HG02588 (cell line): ENCODE measurements around the gene LYPD6.
"Not testable (repeated sequence)": the region's sequence is repeated elsewhere in the genome, so short reads cannot be mapped to it uniquely, and the experiment has no call there.

Experiments used
- ATAC-seq: cut with Tn5 transposase; IDR thresholded peaks from one replicate; pipeline ENCODE4 v1.9.1; 2021; ENCODE audit warnings: mild to moderate bottlenecking, moderate library complexity; ENCODE audit not compliant: unreplicated experiment

LYPD6 gene

DNA sequence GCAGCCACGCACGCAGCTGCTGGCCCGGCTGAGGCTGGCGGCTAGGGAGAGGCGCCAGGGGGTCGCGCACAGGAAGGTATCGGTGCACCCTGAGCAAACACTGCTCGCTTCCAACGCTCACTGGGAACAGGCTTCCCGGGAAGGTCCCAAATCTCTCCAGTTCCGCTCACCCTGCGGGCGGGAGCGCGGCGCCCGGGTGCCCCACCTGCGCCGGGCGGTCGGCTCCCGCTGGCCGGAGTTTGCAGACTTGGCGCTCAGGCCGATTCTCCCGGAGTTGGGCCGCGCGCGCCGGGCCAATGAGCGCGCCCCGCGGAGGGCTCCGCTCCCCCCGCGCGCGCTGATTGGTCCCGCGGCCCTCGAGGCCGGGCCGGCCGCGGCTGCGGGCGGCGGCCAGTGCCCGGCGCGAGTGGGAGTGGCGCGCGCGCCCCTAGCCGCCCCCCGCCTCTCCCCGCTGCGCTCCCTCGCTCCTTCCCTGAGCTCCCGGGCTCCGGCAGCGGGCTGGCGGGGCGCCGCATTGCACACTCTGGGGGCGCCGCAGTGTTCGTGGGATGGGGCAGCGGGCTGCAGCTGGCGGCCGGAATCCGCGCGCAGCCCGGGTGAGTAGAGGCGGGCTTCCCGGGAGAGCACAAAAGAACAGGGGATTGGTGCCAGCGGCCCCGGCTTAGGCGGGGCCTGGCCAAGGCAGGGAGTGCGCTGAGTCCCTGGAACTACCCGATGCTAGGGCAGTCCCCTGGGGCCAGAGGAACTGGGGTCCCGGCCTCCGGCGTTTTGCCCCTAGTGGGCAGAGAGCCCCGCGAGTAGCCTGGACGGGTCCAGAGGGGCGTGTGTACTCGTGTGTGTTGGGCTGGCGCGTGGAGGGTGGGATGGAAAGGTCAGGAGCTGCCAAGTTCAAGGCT is at the start of gene LYPD6:
Gene LYPD6, plus strand, starts transcription at position 461 of the 896 bp plus-strand sequence. CDS start 107,122 bp downstream, outside the sequence.
- ATAC-seq: peak; percentile 88

DNA sequence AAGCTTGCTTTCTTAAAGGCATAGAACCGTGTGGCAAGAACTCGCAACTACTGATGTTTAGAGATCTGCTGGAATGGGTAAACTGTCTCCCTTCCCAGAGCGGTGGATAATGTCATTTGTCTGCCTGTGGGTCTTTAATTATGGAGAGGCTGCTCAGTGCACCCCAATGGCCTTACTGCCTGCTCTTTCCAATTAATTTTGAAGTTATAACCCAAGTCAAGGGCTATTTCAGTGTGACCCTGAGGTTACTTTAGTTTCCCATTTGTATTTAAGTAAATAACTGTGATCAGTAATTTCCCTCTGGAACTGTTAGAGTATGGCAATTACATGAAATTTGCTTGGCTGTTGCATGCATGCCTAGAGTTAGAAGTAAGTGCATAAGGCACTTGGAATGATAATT is 48.9 kb upstream of the LYPD6 start:
- ATAC-seq: no peak

DNA sequence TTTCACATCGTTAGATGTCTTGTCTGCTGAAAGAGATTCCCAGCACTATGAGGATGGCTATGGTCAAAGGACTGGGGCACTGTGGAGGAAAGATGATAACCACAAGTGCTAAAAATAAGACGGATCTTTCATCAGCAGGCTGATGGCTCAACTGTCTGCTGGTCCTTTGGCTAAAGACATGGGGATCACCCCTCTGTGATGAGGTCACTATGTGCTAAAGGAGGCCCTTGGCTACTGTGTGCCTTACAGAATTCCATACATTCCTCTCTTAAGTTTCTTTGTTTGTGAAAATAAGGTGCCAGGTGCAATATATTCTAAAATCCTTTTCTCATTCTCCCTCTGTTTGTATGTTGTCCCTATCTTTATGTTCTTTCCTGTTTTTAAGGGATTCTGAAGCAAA is 39.7 kb upstream of the LYPD6 start:
- no peak for ATAC-seq

- no peak for ATAC-seq
These were observed 38.5 kb upstream of the LYPD6 start for GRCh38 chr2:149291881-149292280.

- no peak for ATAC-seq
These were observed 34.4 kb upstream of the LYPD6 start for GRCh38 chr2:149296031-149296430.

DNA sequence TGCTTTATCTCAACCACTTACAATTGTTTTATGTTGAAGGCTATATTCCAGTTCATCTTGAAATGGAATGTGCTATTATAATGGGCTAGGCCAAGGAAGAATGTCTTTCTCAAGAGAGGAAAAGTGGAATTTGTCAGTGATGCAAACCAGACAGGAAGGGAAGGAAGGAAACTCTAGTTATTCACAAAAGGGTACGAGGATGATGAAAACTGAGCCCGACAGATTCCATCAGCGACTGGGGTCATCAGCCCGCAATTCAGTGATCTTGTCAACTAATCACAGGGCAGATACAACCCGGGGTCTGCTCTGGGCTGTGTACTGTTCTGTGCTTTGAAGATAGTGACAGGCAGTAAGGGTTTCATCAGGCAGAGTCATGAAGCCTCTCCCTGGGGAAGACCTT is 23.4 kb upstream of the LYPD6 start:
- no peak for ATAC-seq

GRCh38 chr2:149310349-149310748 is 20.0 kb upstream of the LYPD6 start:
- no peak for ATAC-seq

DNA sequence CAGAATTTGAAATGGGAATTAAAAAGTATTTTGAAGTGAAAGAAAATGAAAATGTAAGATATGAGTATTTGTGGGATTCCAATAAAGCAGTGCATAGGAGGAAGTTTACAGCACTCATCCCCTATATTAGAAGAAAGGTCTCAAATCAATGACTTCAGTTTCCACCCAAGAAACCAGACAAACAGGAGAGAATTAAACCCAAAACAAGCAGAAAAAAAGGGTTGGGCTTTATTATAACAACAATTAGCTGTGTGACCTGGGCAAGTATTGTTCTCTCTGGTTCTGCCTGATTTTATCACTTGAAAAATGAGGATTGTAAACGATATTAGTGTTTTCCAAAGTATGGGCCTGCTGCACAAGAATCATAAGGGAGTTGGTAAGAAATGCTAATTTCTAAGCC is 18.3 kb upstream of the LYPD6 start:
- no peak for ATAC-seq

DNA sequence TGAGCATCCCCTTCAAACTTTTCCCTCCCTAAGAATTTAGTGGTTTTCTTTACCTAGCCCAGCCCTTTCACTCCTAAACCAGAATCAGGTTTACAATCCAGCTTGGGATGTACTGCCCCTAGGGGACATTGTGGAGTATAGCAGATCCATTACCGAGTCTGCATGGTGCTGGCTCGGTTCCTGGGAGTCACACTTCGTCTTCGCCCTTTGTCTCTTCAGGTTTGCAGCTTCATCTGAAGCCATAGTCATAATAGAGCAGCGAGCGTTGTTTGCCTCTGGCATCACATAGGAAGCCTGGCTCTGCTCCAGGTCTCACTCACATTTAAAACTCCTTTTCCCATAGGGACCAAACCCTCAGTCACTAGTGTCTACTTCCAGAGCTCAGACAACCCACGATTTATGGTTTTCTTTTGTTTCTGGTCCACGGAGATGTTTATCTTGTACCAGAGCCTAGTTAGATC is 16.8 kb upstream of the LYPD6 start:
- peak; percentile 98 for ATAC-seq

- ATAC-seq: no peak
These were observed 15.7 kb upstream of the LYPD6 start for GRCh38 chr2:149314687-149315086.

DNA sequence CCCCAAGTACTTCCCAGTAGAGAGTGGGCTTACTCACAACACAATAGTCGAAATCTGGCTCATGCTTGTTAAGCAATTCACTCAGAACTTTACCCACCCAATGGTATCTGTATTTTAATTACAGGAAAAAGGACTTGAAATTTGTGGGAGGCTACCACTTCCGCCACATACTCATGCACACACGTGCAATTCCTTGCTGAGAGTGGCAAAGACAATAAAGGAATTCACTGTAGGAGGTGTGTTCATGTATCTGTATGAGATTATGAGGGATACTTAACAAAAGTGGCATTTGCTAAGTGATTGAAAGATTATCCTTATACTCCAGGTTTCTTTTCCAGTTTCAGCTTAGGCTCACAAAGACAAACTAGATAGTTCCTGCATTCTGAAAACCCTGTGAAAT is 14.9 kb upstream of the LYPD6 start:
- no peak for ATAC-seq

- not testable (repeated sequence) for ATAC-seq
These were observed 11.8 kb upstream of the LYPD6 start for GRCh38 chr2:149318566-149318965.

GRCh38 chr2:149320362-149320761 is 10.0 kb upstream of the LYPD6 start:
- no peak for ATAC-seq

- ATAC-seq: no peak
These were observed 1.3 kb upstream of the LYPD6 start for GRCh38 chr2:149329068-149329467.

DNA sequence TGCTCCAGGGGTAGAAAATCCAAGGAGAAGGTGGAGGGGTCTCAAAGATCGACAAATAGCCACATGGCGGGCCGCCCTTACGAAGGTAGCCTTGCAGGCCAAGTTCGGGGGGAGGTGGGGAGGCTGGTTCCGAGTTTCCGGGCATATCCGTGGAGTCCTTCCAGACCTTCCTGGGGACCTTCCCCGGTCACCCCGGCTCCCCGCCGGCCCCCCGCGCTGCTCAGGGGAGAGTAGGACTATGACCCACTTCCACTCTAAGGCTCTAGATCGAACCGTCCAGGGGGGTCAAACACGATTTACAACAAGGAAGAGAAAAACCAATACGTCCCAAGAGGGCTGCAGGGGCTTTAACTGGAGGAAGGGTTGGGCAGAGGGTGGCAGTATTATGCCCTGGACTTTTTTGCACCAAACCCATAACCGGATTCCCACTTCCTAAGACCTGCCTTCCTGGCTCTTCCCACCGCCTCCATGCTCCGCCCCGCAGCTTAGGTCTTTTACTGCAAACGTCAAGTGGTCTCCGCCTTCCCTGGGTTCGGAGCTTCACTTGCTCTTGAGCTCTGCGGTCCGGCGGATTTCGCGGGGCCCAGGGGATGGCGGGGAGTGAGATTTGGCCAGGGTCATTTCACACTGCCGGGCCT is 779 bp upstream of the LYPD6 start:
- no peak for ATAC-seq

- ATAC-seq: no peak
These were observed 625 bp downstream of the LYPD6 start for GRCh38 chr2:149331023-149331400.

DNA sequence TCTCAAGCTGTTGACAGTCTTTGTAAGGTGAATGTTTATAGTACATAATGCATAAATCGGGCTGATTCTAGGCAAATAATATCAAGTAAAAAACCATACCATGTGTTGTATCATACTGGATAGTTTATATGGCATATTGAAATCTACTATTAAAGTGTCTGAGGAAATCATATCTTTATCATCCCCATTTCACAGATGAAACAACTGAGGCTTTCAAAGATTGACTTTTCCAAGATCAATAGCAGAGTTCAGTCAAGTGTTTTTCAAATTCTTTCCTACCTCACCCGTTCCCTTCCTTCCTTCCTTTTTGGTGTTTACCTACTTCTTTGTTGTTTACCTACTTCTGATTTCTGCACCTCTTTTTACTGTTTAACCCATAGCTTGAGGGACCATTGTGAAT is 2.0 kb downstream of the LYPD6 start:
- ATAC-seq: no peak

GRCh38 chr2:149333636-149334035 is 3.2 kb downstream of the LYPD6 start:
- no peak for ATAC-seq

- no peak for ATAC-seq
These were observed 3.8 kb downstream of the LYPD6 start for GRCh38 chr2:149334156-149334555.

DNA sequence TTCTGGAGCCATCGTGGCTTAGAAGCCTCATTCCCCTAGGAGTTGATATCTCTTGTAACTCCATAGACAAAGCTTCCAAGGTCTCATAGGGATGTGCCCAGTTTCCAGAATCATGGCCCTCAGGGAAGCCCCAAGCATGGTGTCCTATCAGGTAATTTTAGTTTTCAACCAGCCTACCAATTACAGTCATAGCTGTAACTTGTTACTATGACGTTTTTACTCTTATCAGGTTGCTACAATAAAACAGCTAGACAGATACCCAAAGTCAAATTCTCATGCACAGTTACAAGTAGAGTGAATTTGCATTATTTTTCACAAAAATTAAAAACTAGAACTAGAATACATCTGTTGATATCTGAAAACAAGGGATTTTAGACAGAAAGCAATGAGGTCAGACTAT is 8.9 kb downstream of the LYPD6 start:
- no peak for ATAC-seq

GRCh38 chr2:149342509-149342908 is 12.1 kb downstream of the LYPD6 start:
- ATAC-seq: no peak

DNA sequence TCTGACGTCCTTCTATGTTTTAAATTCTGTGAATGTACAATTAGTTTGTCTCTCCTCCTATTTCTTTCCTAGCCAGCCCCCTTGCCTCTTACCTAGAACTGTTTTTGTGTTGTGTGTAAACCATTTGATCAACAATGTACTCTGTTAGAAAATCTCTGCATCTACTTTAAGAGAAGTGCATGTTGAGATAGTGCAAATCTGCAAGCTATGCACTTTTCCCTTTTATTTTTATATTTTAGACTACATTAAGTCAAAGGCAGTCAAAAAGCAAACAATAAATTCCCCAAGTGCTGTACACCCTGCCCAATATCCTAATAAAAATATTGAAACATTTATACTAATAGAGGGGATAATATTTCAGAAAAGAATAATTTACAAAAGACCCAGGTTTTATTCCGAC is 13.7 kb downstream of the LYPD6 start:
- no peak for ATAC-seq
